Measurements from ENCODE around the gene MEAK7. TPM values are rescaled to one million over a fixed set of nuclear protein-coding genes. Genes with fewer than 3 reads are reported as not detected.
A peak's percentile ranks its signal among the peaks of the same experiment; 100 is the strongest.
"Not testable (repeated sequence)": the region's sequence is repeated elsewhere in the genome, so short reads cannot be mapped to it uniquely, and the experiment has no call there.

The MEAK7 gene
- total RNA-seq, 1 donor from 2014 or later: 5.3 TPM

DNA sequence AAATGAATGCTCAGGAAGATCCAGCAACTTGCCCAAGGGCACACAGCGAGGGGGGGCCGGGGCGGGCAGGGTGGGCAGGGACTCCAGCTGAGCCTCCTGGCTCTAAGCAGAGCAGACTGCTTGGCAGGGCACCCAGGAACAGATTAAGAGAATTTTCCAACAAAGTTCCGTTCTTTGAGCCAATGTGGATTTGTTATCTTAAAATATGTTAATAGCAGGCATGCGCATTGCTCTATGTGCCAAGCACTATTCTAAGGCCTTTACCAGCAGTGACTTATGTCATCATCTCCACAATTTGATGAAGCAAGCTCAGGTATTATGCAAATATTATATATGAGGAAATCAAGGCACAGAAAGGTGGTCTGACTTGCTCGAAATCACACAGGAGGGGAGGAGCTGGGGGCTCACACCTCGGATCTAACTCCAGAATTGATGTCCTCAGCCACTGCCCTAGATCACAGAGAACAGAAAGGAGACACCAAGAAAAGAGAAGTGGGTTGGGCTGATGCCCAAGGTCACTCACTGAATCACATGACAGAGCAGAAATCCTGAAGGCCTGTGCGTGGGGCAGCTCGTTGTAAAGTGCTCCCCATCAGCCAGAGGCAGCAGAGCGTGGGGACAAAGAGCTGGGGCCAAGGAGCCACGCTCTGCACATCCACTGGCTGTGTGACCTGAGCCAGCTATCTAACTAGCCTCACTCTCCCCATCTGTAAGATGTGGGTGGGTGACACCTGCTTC lies 23.2 kb upstream of the MEAK7 start:
- Histone ChIP-seq H3K4me1 (peaks cover 39% of the 10 kb centered on the region), H3K36me3 (no peaks in the 10 kb centered on the region), H3K27ac (replicated peaks) (peak overlapping the region; percentile 86), H3K27me3 (ENCODE audit: low read depth) (no peaks in the 10 kb centered on the region), H3K9me3 (replicated peaks) (peaks cover 8% of the 10 kb centered on the region), H3K4me3 (peak overlapping the region; percentile 48)
- TF ChIP-seq, protein P1, sequence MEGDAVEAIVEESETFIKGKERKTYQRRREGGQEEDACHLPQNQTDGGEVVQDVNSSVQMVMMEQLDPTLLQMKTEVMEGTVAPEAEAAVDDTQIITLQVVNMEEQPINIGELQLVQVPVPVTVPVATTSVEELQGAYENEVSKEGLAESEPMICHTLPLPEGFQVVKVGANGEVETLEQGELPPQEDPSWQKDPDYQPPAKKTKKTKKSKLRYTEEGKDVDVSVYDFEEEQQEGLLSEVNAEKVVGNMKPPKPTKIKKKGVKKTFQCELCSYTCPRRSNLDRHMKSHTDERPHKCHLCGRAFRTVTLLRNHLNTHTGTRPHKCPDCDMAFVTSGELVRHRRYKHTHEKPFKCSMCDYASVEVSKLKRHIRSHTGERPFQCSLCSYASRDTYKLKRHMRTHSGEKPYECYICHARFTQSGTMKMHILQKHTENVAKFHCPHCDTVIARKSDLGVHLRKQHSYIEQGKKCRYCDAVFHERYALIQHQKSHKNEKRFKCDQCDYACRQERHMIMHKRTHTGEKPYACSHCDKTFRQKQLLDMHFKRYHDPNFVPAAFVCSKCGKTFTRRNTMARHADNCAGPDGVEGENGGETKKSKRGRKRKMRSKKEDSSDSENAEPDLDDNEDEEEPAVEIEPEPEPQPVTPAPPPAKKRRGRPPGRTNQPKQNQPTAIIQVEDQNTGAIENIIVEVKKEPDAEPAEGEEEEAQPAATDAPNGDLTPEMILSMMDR (IDR thresholded peaks at IDR 0.05; ENCODE audit: borderline replicate concordance): no peak
- no peak for DNase-seq
- intact Hi-C loops (cut with micrococcal nuclease): no loop called here

DNA sequence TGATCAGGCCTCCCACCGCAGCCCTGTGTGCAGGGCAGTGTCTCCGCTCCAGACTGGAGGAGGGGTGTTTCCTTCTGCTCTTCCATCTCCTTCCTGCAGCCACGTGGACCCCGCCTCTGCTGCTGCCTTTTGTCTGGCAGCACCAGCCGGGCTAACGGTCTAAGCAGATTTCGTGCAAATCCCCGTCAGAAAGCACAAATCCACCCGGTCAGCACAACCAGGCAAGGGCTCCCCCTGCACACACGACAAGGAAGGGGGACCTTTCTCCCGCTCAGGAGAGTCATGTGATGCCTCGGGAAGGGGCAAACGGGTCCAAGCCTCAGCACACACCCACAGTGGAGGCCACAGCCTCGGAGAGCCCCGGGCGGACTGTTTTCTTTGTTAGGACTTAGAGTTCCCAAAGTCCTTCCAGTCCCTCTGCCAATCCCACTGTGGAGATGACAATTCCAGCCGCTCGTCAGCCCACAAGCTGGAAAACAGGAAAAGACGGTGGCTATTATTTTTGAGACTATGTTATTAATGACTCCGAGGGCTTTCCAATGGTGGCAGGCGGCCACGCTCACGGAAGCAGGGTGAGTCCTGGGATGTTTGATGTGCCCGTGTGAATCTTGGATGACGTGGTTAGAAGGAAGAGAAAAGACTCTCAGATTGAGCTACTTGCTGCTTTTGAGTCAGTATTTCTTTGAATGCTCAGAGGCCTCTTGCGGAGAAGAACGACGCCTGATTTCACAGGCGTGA lies 22.5 kb upstream of the MEAK7 start:
- intact Hi-C loops (cut with micrococcal nuclease): no loop called here
- no peaks in the 10 kb centered on the region for H3K27me3 ChIP-seq (ENCODE audit: low read depth)
- peaks cover 8% of the 10 kb centered on the region for H3K9me3 ChIP-seq (replicated peaks)
- peak overlapping the region; percentile 86 for H3K27ac ChIP-seq (replicated peaks)
- H3K4me3 ChIP-seq: peak overlapping the region; percentile 48
- no peaks in the 10 kb centered on the region for H3K36me3 ChIP-seq
- peak; percentile 30 for DNase-seq
- H3K4me1 ChIP-seq: peaks cover 32% of the 10 kb centered on the region
- TF ChIP-seq, protein P1 (IDR thresholded peaks at IDR 0.05; ENCODE audit: borderline replicate concordance): no peak

DNA sequence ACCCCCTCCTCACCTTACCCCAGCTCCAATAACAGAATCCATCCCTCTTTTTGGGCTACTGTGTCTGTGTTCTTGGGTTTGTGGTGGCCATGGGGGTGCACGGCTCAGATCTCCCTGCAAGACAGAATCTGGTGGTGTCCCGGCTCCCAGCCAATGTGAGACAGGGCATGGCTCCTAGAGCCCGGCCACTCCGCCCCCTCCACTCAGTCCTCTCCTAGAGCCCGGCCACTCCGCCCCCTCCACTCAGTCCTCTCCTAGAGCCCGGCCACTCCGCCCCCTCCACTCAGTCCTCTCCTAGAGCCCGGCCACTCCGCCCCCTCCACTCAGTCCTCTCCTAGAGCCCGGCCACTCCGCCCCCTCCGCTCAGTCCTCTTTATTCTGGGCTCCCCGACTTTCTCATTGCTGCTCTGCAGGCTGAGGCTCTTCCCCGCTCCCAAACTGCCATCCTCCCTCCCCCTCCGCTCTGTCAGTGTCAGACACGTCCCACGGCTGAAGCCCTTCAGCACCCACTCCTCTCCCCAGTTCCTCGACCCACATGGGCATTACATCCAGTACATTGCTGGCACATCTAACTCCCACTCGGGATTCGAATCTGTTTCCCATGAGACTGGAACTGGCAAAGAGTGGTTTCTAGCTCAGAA lies 20.6 kb upstream of the MEAK7 start:
- H3K27ac ChIP-seq (replicated peaks); H3K9me3 ChIP-seq (replicated peaks); H3K27me3 ChIP-seq (ENCODE audit: low read depth); DNase-seq; H3K36me3 ChIP-seq; H3K4me3 ChIP-seq; intact Hi-C loops (cut with micrococcal nuclease): not testable (repeated sequence)
- peaks cover 23% of the 10 kb centered on the region for H3K4me1 ChIP-seq

DNA sequence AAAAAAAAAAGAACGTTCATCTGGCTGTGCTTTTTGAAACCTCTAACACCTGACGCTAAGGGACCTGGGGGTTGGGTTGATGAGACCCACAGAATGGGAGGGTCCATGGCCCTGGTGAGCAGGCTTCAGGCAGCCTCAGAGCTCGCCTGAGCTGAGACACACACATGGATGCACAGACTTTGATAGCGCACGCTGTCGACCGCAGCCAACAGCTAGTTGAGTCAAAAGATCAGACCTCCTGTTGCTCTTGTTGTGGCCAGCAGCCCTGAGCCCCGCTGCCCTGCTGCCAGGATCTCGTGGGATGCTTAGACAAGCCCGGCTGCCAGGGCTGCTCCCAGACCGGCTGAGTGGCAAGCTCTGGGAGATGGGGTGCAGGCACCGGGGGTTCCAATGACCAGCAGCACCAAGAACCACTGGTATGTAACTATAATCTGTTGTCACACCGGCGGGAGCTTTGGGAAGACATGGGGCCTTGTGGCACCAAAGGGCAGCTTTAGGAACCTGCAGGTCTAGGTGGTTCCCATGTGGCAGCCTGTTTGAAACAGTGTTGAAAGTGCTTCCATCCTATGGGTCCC lies 20.0 kb upstream of the MEAK7 start:
- Histone ChIP-seq H3K27ac (replicated peaks) (no peak overlapping the region), H3K4me1 (peaks cover 23% of the 10 kb centered on the region), H3K27me3 (ENCODE audit: low read depth) (no peaks in the 10 kb centered on the region), H3K36me3 (no peaks in the 10 kb centered on the region), H3K4me3 (no peak overlapping the region), H3K9me3 (replicated peaks) (peaks cover 2% of the 10 kb centered on the region)
- intact Hi-C loops (cut with micrococcal nuclease): no loop called here
- TF ChIP-seq, protein P1 (IDR thresholded peaks at IDR 0.05; ENCODE audit: borderline replicate concordance): no peak
- DNase-seq: no peak

DNA sequence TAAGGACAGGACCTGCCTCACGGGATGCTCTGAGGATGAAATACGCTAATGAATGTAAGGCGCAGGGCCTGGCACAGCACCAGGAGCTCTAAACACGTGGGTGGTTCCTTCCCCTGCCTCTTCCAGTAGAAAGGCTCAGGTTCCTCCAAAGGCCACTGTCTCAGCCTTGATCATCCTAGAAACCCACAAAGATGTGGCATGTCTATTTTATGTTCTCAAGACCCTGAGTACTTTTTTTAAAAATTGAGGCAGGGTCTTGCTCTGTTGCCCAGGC lies 17.0 kb upstream of the MEAK7 start:
- no peak overlapping the region for H3K27ac ChIP-seq (replicated peaks)
- no peak overlapping the region for H3K4me3 ChIP-seq
- no peaks in the 10 kb centered on the region for H3K9me3 ChIP-seq (replicated peaks)
- TF ChIP-seq, protein P1 (IDR thresholded peaks at IDR 0.05; ENCODE audit: borderline replicate concordance): no peak
- H3K4me1 ChIP-seq: peaks cover 3% of the 10 kb centered on the region
- DNase-seq: no peak
- intact Hi-C loops (cut with micrococcal nuclease): no loop called here
- no peaks in the 10 kb centered on the region for H3K36me3 ChIP-seq
- H3K27me3 ChIP-seq (ENCODE audit: low read depth): no peaks in the 10 kb centered on the region
